ENCODE measurements around the gene PORCN. TPM values are rescaled to one million over a fixed set of nuclear protein-coding genes. Genes with fewer than 3 reads are reported as not detected.
A peak's percentile ranks its signal among the peaks of the same experiment; 100 is the strongest.

The PORCN gene
- total RNA-seq, 1 donor from 2014 or later = 30.3 TPM

GRCh38 chrX:48560681-48561080 is 51.9 kb downstream of the PORCN start:
- no peaks in the 10 kb centered on the region for H3K27me3 Mint-ChIP-seq (ENCODE audit: low read depth, unreplicated experiment)
- no peak for DNase-seq (ENCODE audit: low read depth)
- FAIRE-seq = no peak
- Histone ChIP-seq H3K79me2 (ENCODE audit: insufficient read depth, low read length) (no peaks in the 10 kb centered on the region), H3K27me3 (ENCODE audit: insufficient read depth, low read length) (no peaks in the 10 kb centered on the region), H3K36me3 (ENCODE audit: insufficient read depth, low read length) (peaks cover 5% of the 10 kb centered on the region), H3K9ac (ENCODE audit: low read length) (no peak overlapping the region), H2AFZ (ENCODE audit: low read depth, low read length) (no peak overlapping the region), H3K27ac (ENCODE audit: low read depth, low read length) (no peak overlapping the region), H3K4me2 (ENCODE audit: low read length) (no peak overlapping the region), H4K20me1 (ENCODE audit: insufficient read depth, low read length) (no peaks in the 10 kb centered on the region), H3K4me1 (ENCODE audit: insufficient read depth, low read length) (peaks cover 5% of the 10 kb centered on the region), H3K4me3 (ENCODE audit: insufficient read depth, low read depth, low read length) (no peak overlapping the region), H3K9me3 (ENCODE audit: insufficient read depth, low read depth, low read length) (no peaks in the 10 kb centered on the region)
- no peaks in the 10 kb centered on the region for H3K9me3 Mint-ChIP-seq (ENCODE audit: unreplicated experiment)
- H3K27ac Mint-ChIP-seq (ENCODE audit: unreplicated experiment) = no peak overlapping the region
- H3K4me3 Mint-ChIP-seq (ENCODE audit: unreplicated experiment) = no peak overlapping the region
- peaks cover 9% of the 10 kb centered on the region for H3K36me3 Mint-ChIP-seq (ENCODE audit: low read depth, unreplicated experiment)
- TF ChIP-seq CTCF (IDR thresholded peaks at IDR 0.05; ENCODE audit: insufficient read depth, low read depth, low read length) = no peak
- TF ChIP-seq EZH2 (IDR thresholded peaks at IDR 0.05; ENCODE audit: insufficient read depth, low read length) = no peak
- H3K4me1 Mint-ChIP-seq (ENCODE audit: low read depth, unreplicated experiment) = peaks cover 3% of the 10 kb centered on the region

- H3K9me3 Mint-ChIP-seq (ENCODE audit: unreplicated experiment) = no peaks in the 10 kb centered on the region
- peak overlapping the region; percentile 1 for H3K27ac ChIP-seq (ENCODE audit: low read depth, low read length)
- peaks cover 4% of the 10 kb centered on the region for H3K36me3 Mint-ChIP-seq (ENCODE audit: low read depth, unreplicated experiment)
- H3K27me3 ChIP-seq (ENCODE audit: insufficient read depth, low read length) = no peaks in the 10 kb centered on the region
- DNase-seq (ENCODE audit: low read depth) (peak; percentile 21), FAIRE-seq (no peak)
- H3K4me2 ChIP-seq (ENCODE audit: low read length) = no peak overlapping the region
- no peak overlapping the region for H3K27ac Mint-ChIP-seq (ENCODE audit: unreplicated experiment)
- no peaks in the 10 kb centered on the region for H3K4me1 Mint-ChIP-seq (ENCODE audit: low read depth, unreplicated experiment)
- H3K36me3 ChIP-seq (ENCODE audit: insufficient read depth, low read length) = peaks cover under 1% of the 10 kb centered on the region
- no peak overlapping the region for H3K4me3 Mint-ChIP-seq (ENCODE audit: unreplicated experiment)
- TF ChIP-seq CTCF (IDR thresholded peaks at IDR 0.05; ENCODE audit: insufficient read depth, low read depth, low read length) (no peak), EZH2 (IDR thresholded peaks at IDR 0.05; ENCODE audit: insufficient read depth, low read length) (no peak)
- H3K9ac ChIP-seq (ENCODE audit: low read length) = no peak overlapping the region
- no peaks in the 10 kb centered on the region for H3K27me3 Mint-ChIP-seq (ENCODE audit: low read depth, unreplicated experiment)
- no peak overlapping the region for H2AFZ ChIP-seq (ENCODE audit: low read depth, low read length)
- no peaks in the 10 kb centered on the region for H3K9me3 ChIP-seq (ENCODE audit: insufficient read depth, low read depth, low read length)
- no peaks in the 10 kb centered on the region for H4K20me1 ChIP-seq (ENCODE audit: insufficient read depth, low read length)
- H3K79me2 ChIP-seq (ENCODE audit: insufficient read depth, low read length) = peaks cover 6% of the 10 kb centered on the region
- no peak overlapping the region for H3K4me3 ChIP-seq (ENCODE audit: insufficient read depth, low read depth, low read length)
- peaks cover 9% of the 10 kb centered on the region for H3K4me1 ChIP-seq (ENCODE audit: insufficient read depth, low read length)
Observed at GRCh38 chrX:48569958-48570357, 61.2 kb downstream of the PORCN start.

Other genes with a start within 250 kb of the PORCN start
- not detected in 2 replicates for gene SSX3, start 152.3 kb upstream of the PORCN start, total RNA-seq
- not detected in 2 replicates for gene SSX4, start 125.5 kb upstream of the PORCN start, total RNA-seq
- gene SSX4B, start 97.0 kb upstream of the PORCN start, total RNA-seq = not detected in 2 replicates
- gene SLC38A5, start 38.7 kb upstream of the PORCN start, total RNA-seq = 36.0 and 51.6 TPM in 2 replicates
- gene FTSJ1, start 32.8 kb upstream of the PORCN start, total RNA-seq = 64.4 and 73.5 TPM in 2 replicates
- gene EBP, start 12.8 kb downstream of the PORCN start, total RNA-seq = 50.0 and 66.0 TPM in 2 replicates
- 13.1 and 13.6 TPM in 2 replicates for gene TBC1D25, start 30.7 kb downstream of the PORCN start, total RNA-seq
- 264 and 265 TPM in 2 replicates for gene RBM3, start 65.5 kb downstream of the PORCN start, total RNA-seq
- gene WDR13, start 88.5 kb downstream of the PORCN start, total RNA-seq = 63.4 and 65.4 TPM in 2 replicates
- 0.75 and 1.1 TPM in 2 replicates for gene WAS, start 174.8 kb downstream of the PORCN start, total RNA-seq
- gene SUV39H1, start 187.7 kb downstream of the PORCN start, total RNA-seq = 3.5 and 4.9 TPM in 2 replicates